ENCODE results near the gene LRRC49. TPM values are rescaled to one million over a fixed set of nuclear protein-coding genes. Genes with fewer than 3 reads are reported as not detected.

LRRC49 gene
- total RNA-seq, 2 experiments from 2014 or later: not detected

- Histone ChIP-seq H3K9me2 (ENCODE audit: insufficient read depth, low read length) (no peaks in the 10 kb centered on the region), H3K27ac (ENCODE audit: low read depth, low read length, poor library complexity, severe bottlenecking) (no peak overlapping the region), H3K4me2 (ENCODE audit: low read length) (no peak overlapping the region), H2AFZ (ENCODE audit: low read length) (no peak overlapping the region), H3K36me3 (ENCODE audit: insufficient read depth, low read length) (no peaks in the 10 kb centered on the region), H3K4me3 (ENCODE audit: low read depth, low read length, poor library complexity, severe bottlenecking) (no peak overlapping the region), H3K79me2 (ENCODE audit: insufficient read depth, low read depth, low read length) (no peaks in the 10 kb centered on the region), H3K9me3 (ENCODE audit: low read length) (no peaks in the 10 kb centered on the region), H4K20me1 (ENCODE audit: insufficient read depth, low read length) (no peaks in the 10 kb centered on the region), H3K4me1 (ENCODE audit: insufficient read depth, low read length, poor library complexity, severe bottlenecking) (no peaks in the 10 kb centered on the region)
- intact Hi-C loops (cut with micrococcal nuclease; ENCODE audit: unreplicated experiment): no loop called here
- ChIA-PET CTCF (ENCODE audit: unreplicated experiment) (no interaction called here), POLR2A (no interaction called here)
- TF ChIP-seq CTCF (conservative IDR thresholded peaks at IDR 0.05; ENCODE audit: low read length): no peak
- TF ChIP-seq EZH2phosphoT487 (IDR thresholded peaks at IDR 0.05; ENCODE audit: borderline replicate concordance, low read depth, low read length): no peak
- BruUV-seq (replicated peaks): no TSS peak
- DNase-seq (ENCODE audit: low spot score): no peak
Observed at GRCh38 chr15:70950953-70951352, 58.3 kb downstream of the LRRC49 start.

GRCh38 chr15:70954171-70954570 lies 61.5 kb downstream of the LRRC49 start:
- no peak for DNase-seq (ENCODE audit: low spot score)
- no peaks in the 10 kb centered on the region for H3K4me1 ChIP-seq (ENCODE audit: insufficient read depth, low read length, poor library complexity, severe bottlenecking)
- ChIA-PET POLR2A (no interaction called here), CTCF (ENCODE audit: unreplicated experiment) (no interaction called here)
- no peak overlapping the region for H3K4me2 ChIP-seq (ENCODE audit: low read length)
- no TSS peak for BruUV-seq (replicated peaks)
- intact Hi-C loops (cut with micrococcal nuclease; ENCODE audit: unreplicated experiment): no loop called here
- TF ChIP-seq CTCF (conservative IDR thresholded peaks at IDR 0.05; ENCODE audit: low read length): no peak
- no peak for TF ChIP-seq EZH2phosphoT487 (IDR thresholded peaks at IDR 0.05; ENCODE audit: borderline replicate concordance, low read depth, low read length)
- no peak overlapping the region for H3K27ac ChIP-seq (ENCODE audit: low read depth, low read length, poor library complexity, severe bottlenecking)
- H3K79me2 ChIP-seq (ENCODE audit: insufficient read depth, low read depth, low read length): no peaks in the 10 kb centered on the region
- no peaks in the 10 kb centered on the region for H4K20me1 ChIP-seq (ENCODE audit: insufficient read depth, low read length)
- no peaks in the 10 kb centered on the region for H3K9me3 ChIP-seq (ENCODE audit: low read length)
- H3K4me3 ChIP-seq (ENCODE audit: low read depth, low read length, poor library complexity, severe bottlenecking): no peak overlapping the region
- H2AFZ ChIP-seq (ENCODE audit: low read length): no peak overlapping the region
- H3K9me2 ChIP-seq (ENCODE audit: insufficient read depth, low read length): no peaks in the 10 kb centered on the region
- no peaks in the 10 kb centered on the region for H3K36me3 ChIP-seq (ENCODE audit: insufficient read depth, low read length)

GRCh38 chr15:70954733-70955132 lies 62.1 kb downstream of the LRRC49 start:
- H3K4me3 ChIP-seq (ENCODE audit: low read depth, low read length, poor library complexity, severe bottlenecking): no peak overlapping the region
- no peaks in the 10 kb centered on the region for H3K79me2 ChIP-seq (ENCODE audit: insufficient read depth, low read depth, low read length)
- no peak overlapping the region for H2AFZ ChIP-seq (ENCODE audit: low read length)
- no TSS peak for BruUV-seq (replicated peaks)
- intact Hi-C loops (cut with micrococcal nuclease; ENCODE audit: unreplicated experiment): no loop called here
- H4K20me1 ChIP-seq (ENCODE audit: insufficient read depth, low read length): no peaks in the 10 kb centered on the region
- POLR2A ChIA-PET: no interaction called here
- no peaks in the 10 kb centered on the region for H3K4me1 ChIP-seq (ENCODE audit: insufficient read depth, low read length, poor library complexity, severe bottlenecking)
- no peak overlapping the region for H3K27ac ChIP-seq (ENCODE audit: low read depth, low read length, poor library complexity, severe bottlenecking)
- H3K4me2 ChIP-seq (ENCODE audit: low read length): no peak overlapping the region
- no peaks in the 10 kb centered on the region for H3K9me3 ChIP-seq (ENCODE audit: low read length)
- TF ChIP-seq EZH2phosphoT487 (IDR thresholded peaks at IDR 0.05; ENCODE audit: borderline replicate concordance, low read depth, low read length) (no peak), CTCF (conservative IDR thresholded peaks at IDR 0.05; ENCODE audit: low read length) (no peak)
- CTCF ChIA-PET (ENCODE audit: unreplicated experiment): no interaction called here
- no peak for DNase-seq (ENCODE audit: low spot score)
- H3K9me2 ChIP-seq (ENCODE audit: insufficient read depth, low read length): no peaks in the 10 kb centered on the region
- H3K36me3 ChIP-seq (ENCODE audit: insufficient read depth, low read length): no peaks in the 10 kb centered on the region
